C4-2B (cell line): Measurements from ENCODE around the gene RASGEF1C.

Experiments used
- H3K27ac ChIP-seq: fragments of 450-650 bp; 2 replicates; pipeline ENCODE4 v1.5.1; 2017
- ZFX ChIP-seq: fragments of 450-650 bp; IDR thresholded peaks from 2 replicates; pipeline ENCODE4 v1.6.1; 2017
- TF ChIP-seq, protein P1 (sequence below): fragments of 450-650 bp; conservative IDR thresholded peaks from 2 replicates; pipeline ENCODE4 v1.5.1; 2017; ENCODE audit warnings: mild to moderate bottlenecking

RASGEF1C gene

GRCh38 chr5:180060192-180060591 is 148.8 kb downstream of the RASGEF1C start:
- no peak overlapping the region for H3K27ac ChIP-seq
- TF ChIP-seq, protein P1, sequence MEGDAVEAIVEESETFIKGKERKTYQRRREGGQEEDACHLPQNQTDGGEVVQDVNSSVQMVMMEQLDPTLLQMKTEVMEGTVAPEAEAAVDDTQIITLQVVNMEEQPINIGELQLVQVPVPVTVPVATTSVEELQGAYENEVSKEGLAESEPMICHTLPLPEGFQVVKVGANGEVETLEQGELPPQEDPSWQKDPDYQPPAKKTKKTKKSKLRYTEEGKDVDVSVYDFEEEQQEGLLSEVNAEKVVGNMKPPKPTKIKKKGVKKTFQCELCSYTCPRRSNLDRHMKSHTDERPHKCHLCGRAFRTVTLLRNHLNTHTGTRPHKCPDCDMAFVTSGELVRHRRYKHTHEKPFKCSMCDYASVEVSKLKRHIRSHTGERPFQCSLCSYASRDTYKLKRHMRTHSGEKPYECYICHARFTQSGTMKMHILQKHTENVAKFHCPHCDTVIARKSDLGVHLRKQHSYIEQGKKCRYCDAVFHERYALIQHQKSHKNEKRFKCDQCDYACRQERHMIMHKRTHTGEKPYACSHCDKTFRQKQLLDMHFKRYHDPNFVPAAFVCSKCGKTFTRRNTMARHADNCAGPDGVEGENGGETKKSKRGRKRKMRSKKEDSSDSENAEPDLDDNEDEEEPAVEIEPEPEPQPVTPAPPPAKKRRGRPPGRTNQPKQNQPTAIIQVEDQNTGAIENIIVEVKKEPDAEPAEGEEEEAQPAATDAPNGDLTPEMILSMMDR: no peak
- TF ChIP-seq ZFX: no peak

GRCh38 chr5:180059326-180059725 is 149.7 kb downstream of the RASGEF1C start:
- H3K27ac ChIP-seq: no peak overlapping the region
- TF ChIP-seq, protein P1: no peak
- TF ChIP-seq ZFX: no peak

DNA sequence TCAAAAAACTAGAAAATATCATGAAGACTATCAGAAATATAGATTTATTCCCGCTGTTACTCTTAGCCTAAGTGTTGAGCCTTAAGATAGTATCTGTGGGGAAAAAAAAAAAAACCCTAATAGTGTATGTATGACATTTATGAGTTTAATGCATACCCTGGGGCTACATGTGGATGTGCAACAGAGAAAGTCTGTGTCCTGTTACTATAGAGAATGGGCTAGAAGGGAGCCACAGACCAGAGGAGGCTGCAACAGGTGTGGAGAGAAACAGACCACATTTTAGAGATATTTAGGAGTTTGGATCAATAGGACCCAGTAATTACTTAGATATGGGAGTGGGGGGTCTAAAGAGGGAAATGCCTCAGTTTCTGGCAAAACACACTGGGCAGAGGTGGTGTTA is 152.9 kb downstream of the RASGEF1C start:
- TF ChIP-seq, protein P1: no peak
- no peak for TF ChIP-seq ZFX
- H3K27ac ChIP-seq: no peak overlapping the region

DNA sequence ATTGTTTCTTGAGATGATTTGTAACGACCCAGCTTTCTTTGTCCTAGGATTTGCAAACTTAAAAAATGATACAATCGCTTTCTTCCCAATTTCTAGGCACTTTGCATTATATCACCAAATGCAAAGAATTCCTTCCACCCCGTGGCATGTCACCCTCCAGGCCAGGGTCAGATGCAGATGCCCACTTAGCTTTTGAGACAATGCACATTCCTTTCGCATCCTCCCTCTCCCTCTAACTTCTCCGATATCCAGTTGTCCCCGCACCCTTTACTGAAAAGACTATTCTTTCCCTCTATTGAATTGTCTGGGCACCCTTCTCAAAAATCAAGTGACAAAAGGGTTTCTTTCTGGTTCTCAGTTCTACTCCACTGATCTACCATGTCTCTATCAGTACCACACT is 154.8 kb downstream of the RASGEF1C start:
- TF ChIP-seq, protein P1: no peak

DNA sequence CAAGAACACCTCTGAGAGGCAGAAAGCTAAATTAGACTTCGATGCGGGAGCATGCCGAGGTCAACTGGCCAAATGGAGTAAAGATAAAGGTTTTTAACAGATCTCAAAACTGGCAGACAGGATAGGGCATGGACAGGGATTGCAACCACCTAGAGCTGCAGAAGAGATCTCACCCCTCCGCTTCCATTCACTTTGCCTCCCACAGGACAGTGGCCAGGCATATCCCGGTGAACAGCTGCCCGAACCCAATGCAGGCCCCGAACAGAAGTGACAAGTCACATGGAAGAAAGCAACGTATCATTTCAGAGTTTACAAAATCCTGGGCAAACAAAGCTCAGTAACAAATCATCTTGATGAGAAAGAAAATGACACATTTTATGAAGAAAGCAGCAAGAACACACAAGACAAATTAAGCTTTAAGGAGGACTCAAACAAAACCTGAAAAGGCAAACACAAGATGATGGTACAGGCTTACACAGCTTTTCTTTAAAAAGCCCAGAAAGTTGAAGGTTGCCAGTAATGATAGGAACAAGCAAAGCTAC is 155.9 kb downstream of the RASGEF1C start:
- TF ChIP-seq, protein P1: no peak
- TF ChIP-seq ZFX: no peak
- H3K27ac ChIP-seq: no peak overlapping the region

More for the DNA sequence above, 154.8 kb downstream of the RASGEF1C start:
- no peak overlapping the region for H3K27ac ChIP-seq

DNA sequence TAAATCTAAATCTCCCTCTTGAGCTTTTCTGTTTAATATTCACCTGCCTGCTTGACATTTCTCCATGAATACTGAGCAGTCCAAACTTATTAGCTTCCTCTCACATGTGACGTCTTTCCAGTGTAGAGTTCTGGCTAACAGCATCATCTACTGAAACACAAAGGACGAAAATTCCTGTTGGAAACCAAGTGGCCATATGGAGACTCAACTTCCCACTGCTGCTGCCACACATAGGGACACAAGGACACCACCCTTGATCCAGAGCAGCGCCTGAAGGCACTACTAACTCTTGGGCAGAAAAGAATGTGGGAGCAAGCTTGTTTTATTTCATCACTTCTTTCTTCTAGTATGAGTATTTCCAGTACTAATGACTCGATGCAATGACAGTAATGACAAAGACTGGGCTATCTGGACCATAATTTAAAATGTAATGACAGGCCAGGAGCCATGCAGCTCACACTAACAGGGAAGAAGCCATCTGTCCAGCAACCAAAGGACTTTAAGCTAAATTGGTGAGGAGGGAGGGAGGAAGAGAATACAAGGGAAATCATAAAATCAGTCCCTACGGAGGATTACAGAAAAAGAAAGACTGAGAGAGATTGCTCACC is 156.7 kb downstream of the RASGEF1C start:
- no peak overlapping the region for H3K27ac ChIP-seq
- TF ChIP-seq ZFX: no peak
- TF ChIP-seq, protein P1: no peak
